ENCODE measurements around the gene PBX1.

DNA sequence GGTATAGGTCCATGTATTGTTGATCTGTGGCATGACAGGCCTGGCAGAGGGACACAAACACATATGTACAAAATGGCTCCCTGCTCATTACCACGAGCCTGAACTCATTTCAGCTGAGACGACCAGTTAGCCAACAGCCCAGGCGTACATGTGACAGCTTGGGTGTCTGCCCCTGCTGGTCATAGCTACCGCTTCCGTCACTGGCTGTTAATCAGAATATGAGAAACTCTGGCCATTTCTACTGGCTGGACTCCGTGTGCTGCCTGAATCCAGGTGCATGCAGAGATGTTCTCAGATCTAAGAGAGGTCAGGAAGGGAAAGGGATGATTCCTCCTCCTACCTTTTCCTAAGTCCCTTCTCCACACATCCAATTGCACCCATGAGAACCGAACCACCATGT lies 144.5 kb downstream of the PBX1 start:
- TF ChIP-seq, protein P1, sequence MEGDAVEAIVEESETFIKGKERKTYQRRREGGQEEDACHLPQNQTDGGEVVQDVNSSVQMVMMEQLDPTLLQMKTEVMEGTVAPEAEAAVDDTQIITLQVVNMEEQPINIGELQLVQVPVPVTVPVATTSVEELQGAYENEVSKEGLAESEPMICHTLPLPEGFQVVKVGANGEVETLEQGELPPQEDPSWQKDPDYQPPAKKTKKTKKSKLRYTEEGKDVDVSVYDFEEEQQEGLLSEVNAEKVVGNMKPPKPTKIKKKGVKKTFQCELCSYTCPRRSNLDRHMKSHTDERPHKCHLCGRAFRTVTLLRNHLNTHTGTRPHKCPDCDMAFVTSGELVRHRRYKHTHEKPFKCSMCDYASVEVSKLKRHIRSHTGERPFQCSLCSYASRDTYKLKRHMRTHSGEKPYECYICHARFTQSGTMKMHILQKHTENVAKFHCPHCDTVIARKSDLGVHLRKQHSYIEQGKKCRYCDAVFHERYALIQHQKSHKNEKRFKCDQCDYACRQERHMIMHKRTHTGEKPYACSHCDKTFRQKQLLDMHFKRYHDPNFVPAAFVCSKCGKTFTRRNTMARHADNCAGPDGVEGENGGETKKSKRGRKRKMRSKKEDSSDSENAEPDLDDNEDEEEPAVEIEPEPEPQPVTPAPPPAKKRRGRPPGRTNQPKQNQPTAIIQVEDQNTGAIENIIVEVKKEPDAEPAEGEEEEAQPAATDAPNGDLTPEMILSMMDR (IDR thresholded peaks at IDR 0.05; ENCODE audit: low read depth, low read length): no peak
- no peak for TF ChIP-seq EZH2phosphoT487 (IDR thresholded peaks at IDR 0.05; ENCODE audit: low read depth)

Measured in OCI-LY3 (cell line).